ENCODE data around the gene RGS6.

RGS6 gene

DNA sequence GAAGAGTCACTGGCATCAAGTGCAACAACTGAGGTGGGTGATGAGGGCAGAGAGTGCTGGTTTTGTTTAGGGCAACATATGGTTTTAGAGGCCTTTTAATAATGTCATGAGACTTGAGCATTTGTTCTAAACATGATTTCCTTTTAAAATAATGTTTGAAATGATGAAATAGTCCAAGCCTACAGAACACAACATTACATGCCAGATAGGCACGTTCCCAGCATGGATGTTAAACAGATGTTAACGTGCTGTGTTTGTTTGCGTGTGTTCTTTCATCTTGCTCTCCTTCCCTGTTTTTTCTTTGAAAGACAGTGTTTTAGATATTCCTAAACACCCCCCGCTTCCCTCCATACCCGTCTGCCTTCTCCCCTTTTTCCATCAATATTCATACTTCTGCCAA, 82.3 kb downstream of the RGS6 start:
- no peak for DNase-seq (ENCODE audit: low read depth)

GRCh38 chr14:72017290-72017689, 85.1 kb downstream of the RGS6 start:
- DNase-seq (ENCODE audit: low read depth) = no peak

DNA sequence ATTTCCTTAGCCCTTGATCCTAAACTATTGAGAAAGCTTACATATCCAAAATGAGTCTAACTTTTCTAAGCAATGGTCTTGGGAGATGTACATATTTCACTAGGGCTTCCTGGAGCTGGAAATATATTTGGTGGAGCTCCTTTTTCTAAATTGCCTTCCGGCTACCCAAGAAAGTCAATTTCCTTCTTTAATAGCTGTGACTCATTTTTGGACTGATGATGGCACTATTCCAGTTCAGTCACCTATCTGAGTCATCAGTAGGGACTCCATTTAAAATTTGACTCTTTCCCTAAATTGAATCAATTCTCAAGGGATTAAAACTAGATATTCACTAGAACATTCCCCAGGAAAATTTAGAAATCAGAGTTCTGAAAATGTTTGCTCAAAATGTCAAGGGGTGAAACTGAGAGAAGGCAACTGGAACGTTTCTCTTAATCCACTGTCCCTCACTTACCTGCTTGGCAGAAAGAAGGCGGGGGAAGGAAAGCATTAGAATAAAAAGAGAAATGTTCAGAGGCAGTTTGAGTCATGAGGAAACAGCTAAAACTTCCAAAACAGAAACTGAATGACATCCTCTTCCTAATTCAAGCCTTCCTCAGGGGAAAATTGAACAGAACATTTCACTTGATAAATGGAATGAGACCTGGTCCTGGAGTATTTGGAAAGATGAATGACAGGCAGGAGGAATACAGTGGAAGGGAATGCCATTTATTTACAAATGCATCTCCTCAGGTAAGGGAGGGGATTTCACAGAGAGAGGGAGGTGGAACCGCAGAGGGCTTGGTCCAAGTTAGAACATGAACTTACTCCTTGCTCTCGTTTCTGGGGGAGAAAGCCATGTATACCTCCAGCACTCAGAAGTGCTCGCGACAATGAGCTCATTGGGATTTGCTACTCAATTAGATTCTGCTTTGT, 91.2 kb downstream of the RGS6 start:
- DNase-seq (ENCODE audit: low read depth) = no peak

DNA sequence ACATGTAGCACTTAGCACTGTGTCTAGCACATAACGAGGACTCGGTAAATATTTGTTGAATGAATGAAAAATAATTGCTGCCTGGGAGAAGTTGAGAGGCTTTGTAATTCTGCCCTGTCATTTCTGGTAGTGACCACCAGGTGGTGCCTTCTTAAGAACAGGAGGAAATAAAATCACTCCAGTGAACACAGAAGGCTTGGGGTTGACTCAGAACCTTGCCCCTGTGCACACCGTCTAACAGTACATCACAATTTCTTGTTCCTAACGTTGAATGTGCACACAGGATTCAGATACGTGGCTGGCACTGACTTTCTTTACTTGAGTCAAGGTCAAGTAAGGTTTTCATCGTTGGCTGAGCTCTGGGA, 91.8 kb downstream of the RGS6 start:
- DNase-seq (ENCODE audit: low read depth) = no peak

GRCh38 chr14:72024504-72024903, 92.3 kb downstream of the RGS6 start:
- no peak for DNase-seq (ENCODE audit: low read depth)

DNA sequence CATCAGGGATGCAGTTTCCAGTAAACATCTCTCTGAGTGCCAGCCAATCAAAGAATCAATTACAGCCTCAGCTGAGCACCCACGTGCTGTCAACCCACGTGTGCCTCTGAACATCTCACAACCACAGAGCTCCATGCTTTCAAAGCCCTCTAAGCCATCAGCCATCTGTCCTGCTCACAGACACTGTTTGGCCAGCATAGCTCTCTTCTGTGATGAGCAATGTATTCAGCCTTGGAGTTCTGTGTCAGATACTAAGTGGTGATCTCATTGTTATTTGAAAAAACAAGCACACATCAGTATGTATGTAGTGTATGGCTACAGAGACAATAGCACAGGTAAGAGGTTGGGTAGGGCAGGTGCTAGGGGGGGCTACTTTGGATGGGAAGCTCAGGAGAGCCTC, 94.3 kb downstream of the RGS6 start:
- no peak for DNase-seq (ENCODE audit: low read depth)

DNA sequence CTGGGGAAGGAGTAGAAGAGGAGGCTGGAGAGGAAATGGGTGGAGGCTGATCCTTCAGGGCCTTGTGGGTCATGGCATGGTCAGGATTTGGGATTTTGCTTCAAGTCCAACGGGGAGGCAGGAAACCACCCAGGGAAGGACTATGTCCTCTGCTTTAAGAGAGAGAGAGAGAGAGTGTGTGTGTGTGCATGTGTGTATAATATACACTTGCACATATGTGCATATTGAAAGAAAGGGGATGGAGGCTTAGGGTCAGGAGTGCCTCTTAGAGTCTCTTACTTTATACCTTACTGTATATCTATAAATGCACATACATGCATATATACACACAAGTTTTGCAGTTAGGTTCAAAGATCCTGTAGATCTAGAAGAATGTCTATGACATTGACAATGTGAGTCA, 94.8 kb downstream of the RGS6 start:
- no peak for DNase-seq (ENCODE audit: low read depth)

DNA sequence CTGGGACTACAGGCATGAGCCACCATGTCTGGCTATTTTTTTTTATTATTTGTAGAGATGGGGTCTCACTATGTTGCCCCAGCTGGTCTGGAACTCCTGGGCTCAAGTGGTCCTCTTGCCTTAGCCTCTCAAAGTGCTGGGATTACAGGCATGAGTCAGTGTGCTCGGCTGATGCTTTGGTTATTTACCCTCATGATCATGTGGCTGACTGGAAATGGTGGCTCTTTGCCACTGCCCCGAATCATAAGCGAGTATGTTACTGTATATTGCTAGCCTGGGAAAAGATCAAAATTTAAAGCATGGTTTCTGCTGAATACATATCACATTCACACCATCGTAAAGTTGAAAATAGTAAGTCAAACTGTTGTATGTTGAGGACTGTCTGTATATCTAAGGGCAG, 101.1 kb downstream of the RGS6 start:
- DNase-seq (ENCODE audit: low read depth) = no peak

DNA sequence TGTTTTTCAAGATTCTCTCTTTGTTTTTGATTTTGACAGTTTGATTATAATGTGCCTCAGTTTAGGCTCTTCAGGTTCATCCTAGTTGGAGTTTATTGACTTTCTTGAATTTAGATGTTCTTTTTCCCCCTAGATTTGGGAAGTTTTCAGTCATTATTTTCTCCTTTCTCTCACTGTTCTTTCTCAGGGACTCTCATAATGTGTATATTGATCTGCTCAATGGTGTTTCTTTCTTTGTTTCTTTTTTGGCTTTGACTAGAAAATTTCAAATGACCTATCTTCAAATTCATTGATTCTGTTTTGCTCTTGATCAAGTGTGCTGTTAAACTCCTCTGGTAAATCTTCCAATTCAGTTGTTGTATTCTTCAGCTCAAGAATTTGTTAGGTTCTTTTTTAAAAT, 108.3 kb downstream of the RGS6 start:
- no peak for DNase-seq (ENCODE audit: low read depth)

GRCh38 chr14:72045271-72045670, 113.0 kb downstream of the RGS6 start:
- DNase-seq (ENCODE audit: low read depth) = no peak

DNA sequence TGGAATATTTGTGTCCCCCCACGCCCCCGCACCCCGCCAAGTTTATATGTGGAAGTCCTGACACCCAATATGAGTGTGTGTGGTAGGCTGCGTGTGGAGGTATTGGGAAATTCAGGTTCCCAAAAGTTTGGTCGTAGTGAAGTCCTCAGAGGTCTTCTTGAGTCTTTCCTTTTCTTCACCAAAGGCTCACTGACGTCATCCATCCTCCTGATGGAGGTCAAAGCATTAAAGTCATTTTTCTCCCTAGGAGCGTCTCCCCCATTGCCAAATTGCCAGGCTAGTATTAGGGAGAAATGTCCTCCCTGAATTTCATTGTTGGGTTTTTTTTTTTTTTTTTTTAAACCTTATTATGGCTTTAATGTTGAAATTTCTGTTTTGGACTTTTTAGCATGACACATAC, 113.7 kb downstream of the RGS6 start:
- no peak for DNase-seq (ENCODE audit: low read depth)

DNA sequence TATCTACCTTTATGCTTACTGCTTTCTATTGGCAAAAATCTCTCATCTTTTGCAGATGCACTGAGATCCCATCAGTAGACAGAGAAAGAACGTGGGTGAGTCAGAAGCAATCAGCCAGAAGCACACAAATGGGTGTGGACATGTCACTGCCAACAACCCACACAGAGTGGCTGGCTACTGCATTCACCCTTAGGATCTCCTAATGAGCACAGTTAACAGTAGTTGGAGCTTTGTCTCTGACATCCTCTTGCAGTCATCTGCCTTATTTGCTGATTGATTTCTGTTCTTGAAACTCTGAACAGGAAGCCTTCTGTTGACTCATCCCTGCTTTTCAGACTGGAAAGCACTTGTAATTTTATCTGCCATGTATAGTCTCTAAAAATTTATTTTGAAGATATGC, 117.2 kb downstream of the RGS6 start:
- DNase-seq (ENCODE audit: low read depth) = no peak

- DNase-seq (ENCODE audit: low read depth) = no peak
Observed at GRCh38 chr14:72052356-72052755, 120.1 kb downstream of the RGS6 start.

DNA sequence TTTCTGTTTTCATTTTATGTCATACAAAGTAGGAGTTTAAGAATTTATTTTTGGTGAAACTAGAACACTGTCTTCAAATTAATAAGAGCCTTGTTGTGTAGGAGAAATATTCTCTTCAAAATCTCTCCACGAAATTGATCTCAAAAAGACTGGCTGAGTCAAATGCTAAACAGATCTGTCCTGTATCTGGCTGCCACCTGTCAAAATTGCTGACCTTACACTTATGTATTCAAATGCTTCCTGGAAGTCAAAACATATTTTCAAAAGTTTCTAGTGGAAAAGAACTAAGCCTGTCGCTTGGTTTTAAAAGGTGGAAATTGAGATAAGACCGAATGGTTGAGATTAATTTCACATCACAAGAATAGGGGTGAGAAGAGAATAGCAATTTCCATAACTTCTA, 121.4 kb downstream of the RGS6 start:
- no peak for DNase-seq (ENCODE audit: low read depth)

DNA sequence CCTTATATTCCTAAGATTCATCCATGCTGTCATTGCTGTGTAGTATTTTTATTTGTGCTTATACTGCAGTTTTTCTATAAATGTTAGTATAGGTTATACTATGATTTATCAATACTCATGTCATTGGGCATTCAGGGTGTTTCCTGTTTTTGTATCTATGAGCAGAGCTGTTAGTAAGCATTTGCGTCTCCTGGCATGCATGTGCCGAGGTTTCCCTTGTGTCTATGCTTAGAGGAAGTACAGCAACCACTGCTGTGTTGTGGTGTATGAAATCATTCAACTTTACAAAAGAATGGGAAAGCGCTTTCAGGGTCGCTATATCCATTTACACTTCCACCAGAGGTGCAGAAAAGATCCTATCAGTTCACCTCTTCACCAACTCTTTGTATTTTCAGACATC, 122.7 kb downstream of the RGS6 start:
- no peak for DNase-seq (ENCODE audit: low read depth)

DNA sequence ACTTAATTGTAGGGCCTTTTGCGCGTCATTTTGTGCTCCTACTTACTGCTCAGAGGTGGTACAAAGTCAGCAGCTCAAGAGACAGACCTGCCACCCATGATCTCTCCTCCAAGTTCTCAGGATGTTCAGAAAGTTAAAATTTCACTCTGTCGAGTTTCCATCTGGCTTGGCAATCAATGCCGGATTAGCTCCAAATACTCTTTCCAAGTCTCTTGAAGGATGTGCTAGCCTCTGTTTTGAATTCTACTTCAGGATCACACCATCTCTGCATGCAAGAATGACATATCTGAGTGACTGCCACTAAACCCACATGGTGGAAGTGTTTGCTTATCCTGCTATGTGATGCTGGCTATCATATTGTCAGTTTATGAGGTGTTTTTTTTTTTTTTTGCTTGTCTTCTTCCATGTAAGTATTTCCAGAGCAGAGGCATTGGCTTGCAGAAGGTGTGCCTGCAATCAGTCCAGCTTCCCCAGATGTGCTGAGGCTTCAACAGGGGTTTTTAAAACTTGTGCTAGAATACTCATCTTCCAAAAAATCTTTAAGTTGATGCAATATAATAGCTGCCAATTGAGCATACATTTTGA, 125.6 kb downstream of the RGS6 start:
- no peak for DNase-seq (ENCODE audit: low read depth)

- no peak for DNase-seq (ENCODE audit: low read depth)
Observed at GRCh38 chr14:72060460-72060859, 128.2 kb downstream of the RGS6 start.

GRCh38 chr14:72060917-72061316, 128.7 kb downstream of the RGS6 start:
- no peak for DNase-seq (ENCODE audit: low read depth)

DNA sequence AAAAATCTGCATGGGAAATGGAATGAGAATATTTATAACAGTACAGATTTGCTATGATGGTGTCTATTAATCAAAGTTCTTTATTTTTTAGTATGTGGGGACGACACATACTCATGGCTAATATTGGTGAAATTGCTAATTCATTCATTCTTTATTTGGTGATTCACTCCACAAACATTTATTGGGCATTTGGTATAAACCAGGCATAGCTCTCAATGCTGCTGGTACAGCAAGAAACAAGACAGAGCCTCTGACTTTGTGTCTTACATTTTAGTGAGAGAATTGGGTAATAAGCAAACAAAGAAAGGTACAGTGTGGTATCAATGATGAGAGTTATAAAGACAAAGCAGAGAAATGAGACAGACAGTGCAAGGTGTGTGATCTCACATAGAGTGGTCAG, 129.5 kb downstream of the RGS6 start:
- no peak for DNase-seq (ENCODE audit: low read depth)

- DNase-seq (ENCODE audit: low read depth) = no peak
Observed at GRCh38 chr14:72063761-72064282, 131.6 kb downstream of the RGS6 start.

- no peak for DNase-seq (ENCODE audit: low read depth)
Observed at GRCh38 chr14:72064501-72064900, 132.3 kb downstream of the RGS6 start.

DNA sequence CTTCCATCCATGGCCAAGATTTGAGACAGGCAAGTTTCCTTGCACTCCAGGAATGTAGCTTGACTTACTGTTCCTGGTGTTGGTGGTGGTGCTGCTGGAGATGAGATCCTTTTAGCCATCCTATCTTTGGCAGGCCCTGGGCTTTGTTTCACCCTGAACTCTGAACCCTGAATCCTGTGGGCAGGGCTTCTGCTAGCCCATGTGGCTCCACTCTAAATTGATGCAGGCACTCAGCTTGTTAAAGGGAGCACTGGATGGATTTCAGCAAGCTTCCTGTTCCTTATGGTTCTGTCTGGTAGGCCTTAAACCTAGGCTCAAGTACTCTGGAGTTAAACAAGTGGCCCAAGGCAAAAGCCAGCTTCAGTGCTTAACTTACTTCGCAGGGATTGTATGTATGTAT, 138.2 kb downstream of the RGS6 start:
- no peak for DNase-seq (ENCODE audit: low read depth)

DNA sequence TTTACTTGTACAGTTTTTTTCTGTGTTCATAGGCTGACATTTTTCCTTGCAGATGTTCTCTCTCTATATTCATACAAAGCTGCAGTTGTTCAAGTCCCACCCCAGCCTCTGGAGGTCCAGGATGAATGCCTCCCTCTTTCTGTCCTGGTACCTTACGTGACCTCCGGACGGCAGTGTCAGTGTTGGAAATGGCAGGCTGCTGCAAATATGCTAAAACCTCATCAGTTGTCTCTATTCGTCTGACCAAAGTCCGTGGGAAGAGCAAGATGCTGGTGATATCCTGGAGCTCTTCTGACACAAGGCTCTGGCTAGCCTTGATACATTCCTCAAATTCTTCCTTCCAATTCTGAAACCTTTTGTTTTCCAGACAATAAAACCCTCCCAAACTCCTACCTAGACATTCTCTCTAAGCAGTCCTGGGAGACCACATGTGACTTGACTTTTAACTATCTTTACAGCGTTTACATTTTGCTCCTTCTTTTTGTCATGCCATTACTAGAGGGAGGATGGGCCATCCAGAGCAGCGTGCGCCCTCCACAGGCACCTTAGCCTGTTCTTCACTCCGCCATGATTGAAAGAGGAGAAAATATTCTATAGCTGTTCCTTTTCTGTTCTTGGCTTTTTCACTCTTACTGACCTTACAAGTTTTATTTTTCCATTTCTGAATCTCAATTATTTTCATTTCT, 143.6 kb downstream of the RGS6 start:
- DNase-seq (ENCODE audit: low read depth) = no peak
